HG03520 (cell line): ENCODE measurements around the gene MRPL37.
A peak's percentile ranks its signal among the peaks of the same experiment; 100 is the strongest.
"Not testable (repeated sequence)": the region's sequence is repeated elsewhere in the genome, so short reads cannot be mapped to it uniquely, and the experiment has no call there.

Source experiments
- ATAC-seq: cut with Tn5 transposase; IDR thresholded peaks from one replicate; pipeline ENCODE4 v1.9.1; 2021; ENCODE audit warnings: mild to moderate bottlenecking, moderate library complexity; ENCODE audit not compliant: unreplicated experiment

Gene MRPL37

DNA sequence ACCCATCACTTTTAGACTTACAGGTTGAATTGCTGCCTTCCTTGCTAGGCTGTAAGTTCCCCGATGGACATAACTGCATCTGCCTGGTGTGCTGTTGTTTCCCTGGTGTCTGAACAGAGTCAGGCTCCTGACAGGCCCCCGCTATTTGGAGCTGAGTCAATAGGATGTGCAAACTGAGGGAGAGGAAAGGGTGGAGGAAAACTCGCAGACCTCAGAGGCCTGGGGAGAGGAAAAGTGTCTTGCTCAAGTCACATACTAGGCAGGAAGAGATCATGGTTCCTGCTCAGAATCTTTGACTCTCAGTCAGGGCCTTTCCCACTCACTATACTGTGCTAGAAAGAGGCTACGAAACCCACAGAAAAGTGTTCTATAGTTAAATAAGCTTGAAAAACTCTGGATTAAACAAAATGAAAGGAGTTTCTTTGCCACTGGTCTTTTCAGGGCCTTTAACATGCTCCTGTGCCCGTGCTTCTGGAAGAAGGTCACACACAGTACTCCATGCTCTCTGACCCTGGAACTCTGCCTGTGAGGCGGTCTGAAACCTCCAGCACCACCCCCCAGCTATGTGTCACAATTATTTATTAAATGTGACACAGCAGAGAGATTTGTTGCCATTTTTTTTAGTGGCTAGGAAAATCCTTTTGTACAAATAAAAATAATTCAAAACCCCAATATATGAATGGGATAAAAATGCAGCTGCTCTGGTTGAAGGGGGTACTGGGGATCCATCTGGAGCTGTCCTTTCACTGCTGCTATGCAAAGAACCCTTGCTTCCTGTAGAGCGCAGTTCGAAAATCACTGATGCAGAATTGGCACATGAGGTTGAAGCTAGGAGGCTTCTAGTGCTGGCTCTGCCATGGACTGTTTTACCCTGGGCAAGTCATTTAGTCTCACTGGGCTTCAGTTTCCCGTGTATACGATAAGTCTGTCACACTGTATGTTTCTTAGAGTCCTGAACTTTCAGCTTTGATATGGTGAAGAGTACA is 27.1 kb upstream of the MRPL37 start:
- no peak for ATAC-seq

DNA sequence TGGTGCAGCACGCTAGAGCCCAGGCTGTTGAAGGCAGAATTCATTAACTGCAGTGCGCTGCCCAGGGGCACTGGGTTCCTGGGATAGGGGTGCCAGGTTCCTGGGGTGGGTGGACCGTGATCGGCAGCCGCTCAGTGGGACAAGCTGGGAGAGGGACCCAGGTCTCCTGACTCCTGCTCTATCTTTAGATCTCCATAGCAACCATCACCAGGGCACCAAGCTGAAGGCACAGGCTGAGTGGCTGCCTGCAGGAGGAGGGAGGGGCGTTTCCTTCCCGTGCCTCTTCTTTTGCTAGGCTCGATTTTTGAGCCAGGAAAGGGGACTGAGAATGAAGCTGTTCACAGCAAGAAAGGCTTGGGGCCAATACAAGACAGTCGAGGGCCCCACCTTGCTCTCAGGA is 26.3 kb upstream of the MRPL37 start:
- no peak for ATAC-seq

DNA sequence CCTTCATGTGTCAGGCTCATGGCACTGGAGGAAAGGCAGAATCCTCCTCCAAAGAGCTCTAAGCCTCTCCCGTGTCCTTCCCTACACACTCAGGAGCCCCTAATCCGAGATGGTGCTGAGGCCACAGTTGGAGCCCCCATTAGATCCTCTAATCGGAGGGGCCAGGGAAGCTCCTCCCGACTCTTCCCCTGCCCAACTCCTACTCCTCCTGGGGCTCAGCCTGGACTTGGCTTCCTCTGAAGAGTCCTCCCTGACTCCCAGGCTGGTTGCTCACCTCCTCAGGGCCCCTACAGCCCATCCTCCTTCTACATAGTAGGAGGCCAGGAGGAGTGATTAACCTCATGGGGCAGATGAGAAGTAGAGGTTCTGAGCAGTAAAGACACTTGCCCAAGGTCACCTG is 25.9 kb upstream of the MRPL37 start:
- ATAC-seq = no peak

DNA sequence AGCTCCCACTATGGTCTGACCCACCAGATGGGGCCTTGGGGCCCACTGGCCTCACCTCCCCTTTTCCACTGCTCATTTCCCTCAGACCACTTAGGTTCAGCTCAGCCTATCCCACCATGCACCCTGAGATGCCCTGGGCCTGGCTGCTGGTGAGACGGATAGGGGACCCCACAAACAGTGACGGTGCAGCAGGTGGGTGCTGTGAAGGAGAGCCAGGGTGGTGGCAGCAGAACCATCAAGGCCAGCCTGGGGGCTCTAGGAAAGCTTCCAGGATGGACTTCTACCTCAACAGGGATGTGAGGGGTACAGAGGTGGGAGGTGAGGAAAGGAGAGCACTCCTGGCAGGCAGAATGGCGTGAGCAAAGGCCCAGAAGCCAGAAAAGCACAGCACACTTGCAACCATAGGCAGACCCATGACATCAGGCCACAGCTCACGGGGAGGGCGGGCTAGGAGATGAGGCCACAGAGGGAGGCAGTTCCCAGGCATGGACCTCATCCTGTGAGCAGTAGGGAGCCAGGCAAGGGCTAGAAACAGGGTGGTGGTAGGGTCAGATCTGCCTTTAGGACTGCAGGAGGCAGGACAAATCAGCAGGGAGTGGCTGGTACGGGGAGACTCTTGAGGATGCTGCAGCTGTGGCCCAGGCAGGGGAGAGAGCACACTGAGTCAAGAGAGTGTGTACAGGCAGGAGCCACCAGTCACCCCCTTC is 23.2 kb upstream of the MRPL37 start:
- ATAC-seq = no peak

DNA sequence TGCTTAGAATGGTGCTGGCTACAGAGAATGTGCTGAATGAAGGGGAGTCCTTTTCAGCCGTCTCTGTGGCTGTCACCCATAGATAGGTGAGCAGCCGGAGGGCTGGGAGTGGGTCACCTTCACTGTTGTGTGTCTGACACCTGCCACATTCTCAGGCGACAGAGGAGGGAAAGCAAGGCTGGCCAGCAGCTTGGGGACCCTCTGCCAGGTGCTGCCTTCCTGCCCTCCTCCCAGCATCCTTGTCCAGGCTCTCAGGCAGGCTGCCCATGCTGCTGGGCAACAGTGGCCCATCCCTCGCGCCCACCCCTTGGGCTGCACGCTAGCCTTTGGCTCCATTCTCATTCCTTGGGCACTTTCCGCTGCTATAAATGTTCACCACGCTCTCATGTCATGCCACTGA is 22.2 kb upstream of the MRPL37 start:
- no peak for ATAC-seq

DNA sequence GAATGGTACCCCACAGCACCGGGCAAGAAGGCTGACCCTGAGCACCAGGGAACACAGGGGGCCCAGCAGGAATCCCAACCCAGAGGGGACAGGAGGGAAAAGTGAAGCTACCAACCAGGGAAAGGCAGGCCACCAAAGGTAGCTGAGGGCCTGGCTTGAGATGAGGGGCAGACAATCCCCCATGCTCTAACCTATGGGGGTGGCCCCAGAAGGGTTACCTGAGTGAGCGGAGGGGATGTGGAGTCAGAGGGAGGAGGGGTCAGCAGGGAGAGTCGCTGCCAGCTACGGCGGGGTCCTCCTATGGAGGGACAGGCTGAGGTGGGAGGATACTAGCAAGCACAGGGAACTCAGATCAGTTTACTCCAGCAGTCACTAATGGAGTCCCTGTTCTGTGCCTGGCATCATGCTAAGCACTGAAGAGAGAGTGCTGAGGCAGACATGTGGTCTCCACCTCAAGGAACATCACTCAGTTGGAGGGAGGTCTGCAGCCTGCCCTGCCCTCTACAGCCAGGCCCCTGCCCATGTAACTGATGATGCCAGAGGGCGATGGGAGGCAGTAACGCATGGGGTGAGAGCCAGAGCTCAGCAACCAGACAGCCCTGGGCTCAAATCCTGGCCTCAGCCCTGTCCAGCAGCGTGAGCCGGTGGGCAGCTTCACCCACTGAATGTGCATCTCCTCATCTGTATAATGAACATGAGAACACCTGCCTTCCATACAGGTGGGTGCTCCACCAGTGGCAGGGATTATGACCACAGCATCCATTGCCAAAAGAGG is 21.5 kb upstream of the MRPL37 start:
- no peak for ATAC-seq

DNA sequence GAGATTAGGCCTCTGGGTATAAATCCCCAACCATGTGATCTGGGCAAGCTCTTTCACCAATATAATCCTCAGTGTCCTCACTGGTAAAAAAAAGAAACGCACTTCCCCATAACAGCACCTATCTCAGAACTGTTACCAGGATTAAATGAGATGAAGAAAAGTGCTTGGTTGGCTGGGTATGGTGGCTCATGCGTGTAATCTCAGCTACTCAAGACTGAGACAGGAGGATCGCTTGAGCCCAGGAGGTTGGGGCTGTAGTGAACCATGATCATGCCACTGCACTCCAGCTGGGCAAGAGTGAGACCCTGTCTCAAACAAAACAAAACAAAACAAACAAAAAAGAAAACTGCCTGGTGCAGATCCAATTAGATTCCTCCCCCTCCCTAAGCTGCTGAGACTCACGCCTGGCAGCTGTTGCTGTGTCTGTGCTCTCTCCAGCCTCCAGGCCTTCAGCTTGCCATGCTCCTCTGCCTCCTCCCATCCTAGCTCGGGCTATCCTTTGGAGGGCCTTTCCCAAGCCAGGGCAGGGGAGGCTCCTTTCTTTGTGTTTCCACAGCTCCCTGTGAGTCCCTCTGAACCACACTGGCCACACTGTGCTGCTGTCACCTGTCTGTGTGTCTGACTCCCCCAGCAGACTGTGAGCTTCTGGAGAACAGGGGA is 19.1 kb upstream of the MRPL37 start:
- no peak for ATAC-seq

DNA sequence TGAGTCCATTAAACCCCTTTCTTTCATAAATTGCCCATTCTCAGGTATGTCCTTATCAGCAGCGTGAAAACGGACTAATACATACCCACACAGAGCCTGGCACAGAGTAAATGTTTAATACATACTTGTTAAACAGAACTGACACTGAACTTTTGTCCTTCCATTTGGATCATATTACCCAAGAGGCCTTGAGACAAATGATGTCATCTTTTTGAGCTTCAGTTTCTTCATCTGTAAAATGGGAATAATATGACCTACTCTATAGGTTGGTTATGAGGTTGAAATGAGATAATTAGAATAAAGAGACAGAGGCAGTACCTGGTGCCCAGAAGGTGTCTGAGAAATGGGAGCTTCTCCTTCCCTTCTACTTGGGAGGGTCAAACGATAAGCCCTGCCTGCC is 13.9 kb upstream of the MRPL37 start:
- ATAC-seq = no peak

DNA sequence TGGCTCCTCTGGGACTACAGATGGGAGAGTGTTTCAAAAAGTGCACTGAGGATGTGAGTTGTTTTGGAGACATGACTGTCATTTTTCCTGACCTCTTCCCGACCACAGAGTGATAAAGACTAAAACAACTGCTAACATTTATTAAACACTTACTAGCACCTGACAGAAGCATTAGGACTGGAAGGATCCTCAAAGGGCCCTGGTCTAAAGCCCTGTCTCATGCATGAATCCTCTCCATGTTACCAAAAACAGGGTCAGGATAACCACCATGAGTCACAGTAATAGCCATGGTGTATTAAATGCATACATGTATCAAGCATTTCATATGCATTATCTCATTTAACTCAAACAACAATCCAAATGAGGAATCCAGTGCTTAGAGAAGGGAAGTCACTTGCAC is 11.7 kb upstream of the MRPL37 start:
- ATAC-seq = no peak

DNA sequence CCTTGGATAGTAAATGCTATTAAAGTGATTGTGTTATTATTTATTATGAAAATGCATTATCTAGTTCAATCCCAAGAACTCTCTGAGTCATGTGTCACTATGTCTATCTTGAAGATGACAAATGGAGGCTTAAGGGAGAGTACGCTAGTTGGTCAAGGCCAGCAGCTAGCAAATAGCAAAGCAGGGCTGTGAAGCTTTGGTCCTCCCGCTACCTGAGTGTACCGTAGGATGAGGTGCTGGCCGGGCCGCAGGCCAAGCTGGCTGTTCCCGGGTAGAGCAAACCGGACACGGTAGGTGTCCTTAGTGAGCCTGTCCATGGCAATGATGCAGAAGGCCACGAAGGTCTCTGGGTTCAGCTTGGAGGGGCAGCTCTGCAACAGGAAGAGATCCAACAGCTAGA is 9.4 kb upstream of the MRPL37 start:
- no peak for ATAC-seq

DNA sequence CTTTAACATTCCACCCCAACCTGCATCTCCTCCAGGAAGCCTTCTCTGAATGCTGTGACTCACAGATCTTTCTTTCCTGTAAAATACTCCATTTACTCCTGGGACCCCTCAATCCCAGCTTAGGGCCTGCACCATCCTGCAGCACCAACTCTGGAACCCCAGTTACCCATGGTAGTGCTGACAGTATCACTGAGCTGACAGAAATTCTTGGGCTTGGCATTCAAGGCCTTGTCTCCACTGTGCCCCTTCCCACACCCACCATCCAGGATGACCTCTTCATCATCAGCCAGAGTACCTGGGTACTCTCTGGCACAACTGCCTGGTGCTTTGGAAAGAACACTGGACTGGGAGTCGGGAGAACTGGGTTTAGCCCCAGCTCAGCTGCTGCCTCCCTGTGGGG is 8.4 kb upstream of the MRPL37 start:
- no peak for ATAC-seq

DNA sequence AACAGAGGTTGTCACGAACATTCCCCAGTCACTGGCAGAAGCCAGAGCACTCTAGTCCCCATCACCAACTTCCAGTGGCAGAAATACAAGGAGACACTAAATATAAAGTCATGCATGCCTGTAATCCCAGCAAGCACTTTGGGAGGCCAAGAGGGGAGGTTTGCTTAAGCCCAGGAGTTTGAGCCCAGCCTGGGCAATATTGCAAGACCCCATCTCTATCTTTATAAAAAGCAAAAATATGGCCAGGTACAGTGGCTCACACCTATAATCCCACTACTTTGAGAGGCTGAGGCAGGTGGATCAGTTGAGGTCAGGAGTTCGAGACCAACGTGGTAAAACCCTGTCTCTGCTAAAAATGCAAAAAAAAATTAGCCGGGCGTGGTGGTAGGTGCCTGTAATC is 6.5 kb upstream of the MRPL37 start:
- ATAC-seq = no peak

DNA sequence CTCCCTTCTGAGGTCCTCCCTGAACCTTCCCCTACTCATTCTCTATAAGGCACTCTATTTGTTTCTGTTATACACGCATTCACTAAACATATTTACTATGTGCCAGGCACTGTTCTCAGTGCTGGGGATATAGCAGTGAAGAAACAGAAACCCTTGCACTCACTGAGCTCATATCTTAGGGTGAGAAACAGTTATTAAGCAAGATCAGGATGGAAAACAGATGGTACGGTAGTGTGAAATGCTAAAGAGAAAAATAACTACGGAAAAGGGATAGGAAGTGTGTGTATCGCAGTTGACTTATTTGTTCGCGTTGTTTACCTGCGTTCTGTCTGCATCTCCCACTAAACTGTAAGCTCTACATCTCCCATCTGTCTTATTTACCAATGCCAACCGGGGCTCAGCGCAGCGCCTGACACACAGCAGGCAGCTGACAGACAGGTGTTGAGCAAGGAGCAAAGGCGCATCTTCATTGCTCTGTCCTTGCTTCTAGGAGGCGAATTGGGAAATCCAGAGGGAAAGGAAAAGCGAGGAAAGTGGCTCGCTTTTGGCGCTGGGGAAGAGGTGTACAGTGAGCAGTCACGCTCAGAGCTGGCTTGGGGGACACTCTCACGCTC is 709 bp upstream of the MRPL37 start:
- no peak for ATAC-seq

DNA sequence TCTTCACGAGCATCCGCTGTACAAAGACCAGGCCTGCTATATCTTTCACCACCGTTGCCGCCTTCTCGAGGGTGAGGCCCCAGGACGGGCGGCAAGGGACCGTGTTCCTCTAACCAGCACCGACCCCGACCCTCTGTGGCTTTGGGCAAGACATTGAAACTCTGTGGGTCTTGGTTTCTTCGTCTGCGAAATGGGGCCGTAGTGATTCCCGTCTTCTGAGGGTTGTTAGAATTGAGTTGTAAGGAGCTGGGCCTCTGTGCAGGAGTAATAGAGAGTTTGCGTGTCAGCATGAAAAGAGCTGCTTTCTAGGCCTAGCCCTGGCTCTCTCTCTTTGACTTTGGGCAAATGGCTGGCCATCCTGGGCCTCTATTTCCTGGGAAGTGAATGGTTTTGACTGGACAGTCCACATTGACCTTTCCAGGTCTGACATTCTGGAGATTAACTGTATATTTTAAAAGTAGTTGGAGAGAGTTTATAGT is 591 bp downstream of the MRPL37 start:
- ATAC-seq = peak; percentile 15

DNA sequence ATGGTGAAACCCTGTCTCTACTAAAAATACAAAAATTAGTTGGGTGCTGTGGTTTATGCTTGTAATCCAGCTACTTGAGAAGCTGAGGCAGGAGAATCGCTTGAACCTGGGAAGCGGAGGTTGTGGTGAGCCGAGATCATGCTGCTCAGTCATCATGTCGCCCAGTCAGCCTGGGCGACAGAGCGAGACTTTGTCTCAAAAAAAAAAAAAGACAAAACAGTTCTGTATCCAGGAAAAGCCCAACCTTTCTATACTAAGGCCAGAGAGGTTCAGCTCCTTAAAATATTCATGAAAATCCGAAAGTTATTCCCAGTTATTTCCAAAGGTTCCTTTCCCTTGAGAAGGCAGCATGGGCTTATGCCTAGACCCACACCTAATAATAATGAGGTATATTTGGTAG is 4.2 kb downstream of the MRPL37 start:
- ATAC-seq = no peak

DNA sequence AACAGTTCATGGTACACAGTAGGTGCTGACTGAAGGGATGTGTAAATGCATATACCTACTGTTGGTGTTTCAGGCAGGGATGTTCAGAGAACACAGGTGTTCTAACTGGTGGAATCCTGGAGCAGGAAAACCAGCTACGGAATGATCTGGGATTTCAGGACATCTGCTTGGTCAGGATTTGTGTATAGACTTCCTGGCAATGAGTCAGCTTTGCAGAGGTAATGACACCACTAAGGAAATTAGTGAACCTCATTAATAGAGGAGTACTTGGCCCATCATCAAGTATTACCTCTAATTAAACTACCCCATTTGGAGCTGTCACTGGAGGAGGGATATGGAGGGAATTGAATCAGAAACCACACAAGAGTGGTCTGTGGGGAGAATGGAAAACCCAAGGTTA is 7.3 kb downstream of the MRPL37 start:
- ATAC-seq = no peak

DNA sequence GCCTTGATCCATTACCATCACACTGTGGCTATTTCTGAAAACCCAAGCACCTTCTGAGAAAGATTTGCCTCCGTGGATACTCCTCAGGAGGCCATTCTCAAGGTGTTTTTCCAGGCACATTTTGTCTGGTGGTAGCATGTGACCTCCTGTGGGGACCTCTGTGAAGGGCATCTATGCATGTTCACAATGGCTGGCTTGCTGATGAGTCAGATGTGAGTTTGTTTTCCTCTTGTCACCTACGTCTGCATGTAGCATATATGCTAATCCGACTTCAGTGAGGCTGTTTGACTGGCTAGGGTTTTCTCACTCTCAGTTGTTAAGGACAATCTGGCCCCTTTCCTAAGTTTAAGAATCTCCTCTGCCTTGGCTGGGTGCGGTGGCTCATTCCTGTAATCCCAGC is 7.9 kb downstream of the MRPL37 start:
- not testable (repeated sequence) for ATAC-seq

DNA sequence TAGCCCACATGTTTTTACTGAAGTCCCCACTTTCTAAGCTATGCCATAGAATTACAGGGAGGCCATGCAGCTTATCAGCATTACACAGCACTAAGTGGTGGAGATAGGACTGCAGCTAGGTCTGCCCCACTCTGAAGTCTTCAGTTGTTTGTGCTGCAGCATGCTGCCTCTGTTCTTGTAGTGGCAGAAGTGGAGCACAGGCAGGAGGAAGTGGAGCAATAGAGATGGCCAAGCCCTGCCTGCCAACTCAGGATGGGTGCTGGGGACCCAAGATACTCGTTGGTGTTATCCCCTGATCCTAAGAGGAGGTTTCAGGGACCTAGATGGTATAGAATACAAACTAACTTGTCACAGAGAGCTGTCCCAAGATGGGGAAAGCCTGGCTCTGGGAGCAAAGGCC is 12.9 kb downstream of the MRPL37 start:
- no peak for ATAC-seq

DNA sequence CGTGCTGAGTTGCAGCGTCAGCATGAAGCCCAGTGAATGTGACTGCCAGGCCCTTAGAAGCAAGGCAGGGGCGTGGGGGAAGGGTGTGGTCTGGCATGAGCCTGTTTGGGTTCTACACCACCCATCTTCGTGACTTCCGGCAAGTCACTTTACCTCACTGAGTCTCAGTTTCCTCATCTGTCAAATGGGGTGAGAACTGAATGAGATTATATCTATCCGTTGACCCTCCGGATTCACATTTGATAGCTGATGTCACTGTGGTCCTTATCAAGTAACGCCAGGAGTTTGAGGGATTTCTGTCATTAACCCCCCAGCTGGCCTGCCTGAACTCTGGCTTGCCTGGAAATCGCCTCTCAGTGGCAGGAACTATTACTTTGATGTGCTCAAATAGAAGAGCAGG is 15.6 kb downstream of the MRPL37 start:
- no peak for ATAC-seq

DNA sequence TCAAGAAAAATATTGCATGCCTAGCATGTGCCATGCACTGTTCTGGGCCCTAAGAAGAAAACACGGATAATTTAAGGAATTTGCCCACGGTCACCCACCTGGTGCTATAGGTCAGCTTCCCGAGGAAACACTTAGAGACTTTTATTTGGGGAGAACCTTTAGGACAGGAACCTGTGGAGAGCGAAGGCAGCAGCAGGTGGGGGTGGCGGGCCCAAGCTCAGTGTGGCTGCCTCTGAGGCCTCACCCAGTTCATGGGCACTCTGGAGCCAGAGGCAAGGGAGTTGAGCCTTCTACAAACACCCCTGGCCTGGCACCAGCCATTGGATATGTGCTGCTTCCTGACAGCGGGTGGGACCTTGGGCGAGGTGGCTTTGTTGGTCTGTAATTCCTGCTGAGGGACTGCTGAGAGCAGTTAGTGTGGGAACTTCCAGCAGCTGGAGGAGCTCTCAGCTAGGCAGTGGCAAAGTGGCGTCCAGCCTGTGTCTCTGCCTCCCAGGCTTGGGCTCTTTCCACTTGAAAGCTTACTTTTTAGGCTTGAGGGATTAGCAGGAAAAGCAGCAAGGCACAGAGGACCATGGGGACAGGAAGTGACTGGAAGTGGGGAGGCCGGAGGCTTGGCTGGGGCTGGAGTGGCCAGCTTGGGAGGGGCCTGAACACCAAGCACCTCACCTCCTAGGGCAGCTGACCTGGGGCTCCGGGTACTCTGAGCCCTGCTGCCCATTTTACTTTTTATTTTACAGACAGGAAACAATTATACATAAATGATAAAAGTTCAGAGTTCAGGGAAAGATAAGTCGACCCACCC is 19.1 kb downstream of the MRPL37 start:
- no peak for ATAC-seq
